Measurements from ENCODE around the gene CRIM1.

CRIM1 gene

DNA sequence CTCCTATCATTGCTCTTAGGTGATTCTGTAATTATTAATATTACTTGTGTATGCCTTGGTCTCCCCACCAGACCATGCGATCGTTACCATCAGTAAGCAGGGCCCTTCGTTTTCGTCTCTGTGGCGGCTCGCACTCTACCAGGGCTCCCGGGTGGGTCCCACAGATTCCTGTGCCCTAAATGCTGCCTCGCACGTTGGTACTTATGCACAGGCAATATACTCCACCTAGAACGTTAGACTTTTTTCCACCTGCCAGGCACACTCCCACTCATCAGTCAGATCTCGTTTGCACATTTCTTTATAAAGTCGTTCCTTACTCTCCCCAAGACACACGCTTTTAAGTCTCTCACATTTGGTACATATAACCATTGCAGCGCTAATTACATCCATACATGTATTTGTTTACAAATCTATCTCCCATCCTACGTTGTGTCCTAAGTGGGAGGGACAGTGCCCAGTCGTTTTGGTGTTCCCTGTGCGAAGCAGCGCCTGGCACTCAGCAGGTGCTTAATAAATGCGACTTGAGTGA, 241.5 kb downstream of the CRIM1 start:
- DNase-seq (ENCODE audit: insufficient read length, low spot score), result no peak
- FAIRE-seq, result no peak

DNA sequence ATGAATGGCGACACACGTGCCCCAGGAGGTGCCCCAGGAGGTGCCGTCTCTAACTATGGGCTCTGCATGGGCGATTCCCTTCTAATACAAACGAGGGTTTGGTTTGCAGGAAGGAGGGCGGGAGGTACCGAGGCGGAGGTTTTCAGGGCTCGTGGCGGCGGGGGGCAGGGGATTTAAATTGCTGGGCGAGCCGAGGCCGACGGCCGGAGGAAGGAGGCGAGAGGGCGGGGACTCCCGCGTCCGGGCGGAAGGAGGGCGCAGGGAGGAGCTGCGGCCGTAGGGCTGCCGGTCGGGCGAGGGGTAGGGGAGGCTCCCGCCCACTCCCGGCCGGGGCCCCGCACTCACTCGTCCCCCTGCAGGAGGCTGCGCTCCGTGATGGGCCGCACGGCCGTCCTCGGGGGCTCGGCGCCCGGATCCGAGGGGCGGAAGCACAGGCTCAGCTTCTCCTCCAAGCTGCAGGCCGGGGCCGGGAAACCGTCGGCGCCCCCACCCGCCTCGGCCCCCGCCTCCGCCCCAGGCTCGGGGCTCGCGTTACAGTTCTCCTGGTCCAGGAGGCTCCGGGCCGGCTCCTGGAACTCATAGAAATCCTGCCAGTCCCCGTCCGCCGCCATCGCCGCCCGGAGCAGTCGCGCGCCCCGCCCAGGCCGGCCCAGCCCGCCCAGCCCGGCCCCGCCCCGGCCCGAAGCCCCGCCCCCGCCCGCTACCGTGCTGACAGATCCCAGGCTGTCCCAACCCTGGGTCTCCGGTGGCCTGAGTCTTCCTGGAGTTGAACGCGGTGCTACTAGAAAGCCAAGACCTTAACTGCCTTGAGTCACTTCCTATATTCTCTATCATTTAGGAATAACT, 242.2 kb downstream of the CRIM1 start, which contains the start of gene FEZ2:
Gene FEZ2, minus strand, starts transcription at position 637 of the 846 bp plus-strand sequence. Its CDS starts 26 bp downstream, at position 611.
- FAIRE-seq (peak; percentile 56), DNase-seq (ENCODE audit: insufficient read length, low spot score) (peak; percentile 89)
